ENCODE data around the gene WNT9A. TPM values are rescaled to one million over a fixed set of nuclear protein-coding genes. Genes with fewer than 3 reads are reported as not detected.
"Not testable (repeated sequence)": the region's sequence is repeated elsewhere in the genome, so short reads cannot be mapped to it uniquely, and the experiment has no call there.

WNT9A gene
- total RNA-seq, 1 experiment from 2014 or later: 9.5 TPM

DNA sequence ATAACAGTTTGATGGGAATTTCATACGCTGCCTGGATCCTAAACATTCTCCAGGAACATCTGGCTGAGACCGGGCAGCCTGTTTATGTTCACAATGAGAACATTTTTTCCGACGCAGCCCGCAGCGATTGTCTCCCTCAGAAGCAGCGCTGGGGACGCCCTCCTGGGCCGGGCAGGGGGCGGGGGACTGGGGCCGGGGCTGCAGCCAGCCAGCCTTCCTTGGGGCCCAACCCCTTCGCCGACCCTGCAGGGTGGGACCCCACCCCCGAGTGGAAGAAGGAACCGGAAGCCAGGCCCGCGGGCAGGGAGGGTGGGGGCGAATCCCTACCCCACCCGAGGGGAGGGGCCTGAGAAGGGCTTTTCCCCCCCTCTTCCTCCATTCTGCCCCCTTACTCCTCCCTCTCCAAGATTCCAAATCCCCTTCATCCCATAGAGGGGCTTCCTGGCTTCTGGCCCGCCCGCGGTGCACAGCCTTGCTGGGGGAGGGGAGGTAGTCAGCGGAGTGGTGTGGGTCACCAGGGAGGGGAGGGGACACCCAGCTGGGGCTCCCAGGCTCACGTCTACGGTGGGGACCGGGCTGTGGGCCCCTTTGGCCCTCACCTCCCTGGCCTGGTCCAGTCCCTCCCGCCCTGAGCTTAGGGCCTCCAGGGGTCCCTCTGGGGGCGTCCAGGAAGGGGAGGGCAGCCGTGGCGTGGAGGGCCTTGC is 60.6 kb downstream of the WNT9A start:
- peak; percentile 60 for DNase-seq (ENCODE audit: low read depth)

DNA sequence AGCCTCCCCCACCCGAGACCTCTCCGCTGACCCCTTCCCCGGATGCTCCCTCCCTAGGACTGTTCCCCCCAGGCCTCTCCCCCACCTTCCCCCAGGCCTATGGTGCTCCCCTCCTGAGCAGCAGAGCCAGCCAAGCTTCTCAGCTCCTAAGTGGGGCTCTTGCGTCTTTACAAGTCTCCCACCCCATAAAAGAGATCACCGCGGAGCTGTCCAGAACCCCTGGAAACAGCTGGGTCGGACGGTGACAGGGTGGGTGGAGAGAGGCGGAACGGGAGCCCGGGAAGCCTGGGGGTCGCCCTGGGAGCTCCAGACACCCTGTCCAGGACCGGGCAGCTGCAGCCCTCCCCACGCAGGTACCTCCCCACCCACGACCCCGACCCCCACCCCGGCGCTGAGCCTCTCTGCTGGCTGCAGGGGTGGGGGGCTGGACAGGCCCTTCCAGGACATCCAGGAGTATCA is 61.2 kb downstream of the WNT9A start:
- no peak for DNase-seq (ENCODE audit: low read depth)

DNA sequence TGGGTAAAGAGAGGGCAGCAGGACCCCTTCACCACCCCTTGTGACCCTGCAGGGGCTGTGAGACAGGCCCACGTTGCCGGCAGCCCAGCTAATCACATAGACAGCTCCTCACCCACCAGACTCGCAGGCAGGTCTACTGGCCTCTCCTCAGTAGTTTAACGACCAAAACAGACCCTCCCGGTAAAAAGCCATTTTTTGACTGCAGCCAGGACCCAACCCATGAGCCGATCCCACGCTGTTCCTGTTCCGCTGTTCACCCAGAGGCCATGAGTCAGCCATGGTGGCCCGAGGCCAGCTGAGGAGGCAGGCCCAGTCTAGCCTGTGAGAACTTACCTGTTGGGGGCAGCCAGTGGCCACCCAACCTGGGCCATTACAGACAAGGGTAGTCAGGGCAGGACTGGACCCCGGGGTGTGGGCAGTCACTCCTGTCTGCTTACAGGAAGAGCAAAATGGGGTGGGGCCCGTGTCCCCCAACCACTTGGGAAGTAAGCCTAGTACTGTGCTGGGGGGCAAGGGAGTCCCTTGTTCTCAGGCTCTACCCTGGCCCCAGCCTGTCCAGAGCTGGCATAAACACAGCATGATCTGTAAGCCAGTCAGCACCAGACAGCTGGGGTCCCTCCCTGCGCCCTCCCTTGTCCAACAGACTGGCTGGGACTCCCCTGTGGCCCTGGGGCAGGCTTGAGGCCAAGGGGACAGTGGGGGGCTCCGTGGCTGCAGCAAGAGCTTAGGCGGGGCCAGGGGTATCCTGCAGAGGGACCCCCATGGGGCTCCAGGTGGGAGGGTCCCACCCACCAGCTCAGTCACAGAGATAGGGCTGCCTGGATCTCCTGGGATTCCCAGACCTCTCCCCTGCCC is 61.9 kb downstream of the WNT9A start:
- DNase-seq (ENCODE audit: low read depth): peak; percentile 65

DNA sequence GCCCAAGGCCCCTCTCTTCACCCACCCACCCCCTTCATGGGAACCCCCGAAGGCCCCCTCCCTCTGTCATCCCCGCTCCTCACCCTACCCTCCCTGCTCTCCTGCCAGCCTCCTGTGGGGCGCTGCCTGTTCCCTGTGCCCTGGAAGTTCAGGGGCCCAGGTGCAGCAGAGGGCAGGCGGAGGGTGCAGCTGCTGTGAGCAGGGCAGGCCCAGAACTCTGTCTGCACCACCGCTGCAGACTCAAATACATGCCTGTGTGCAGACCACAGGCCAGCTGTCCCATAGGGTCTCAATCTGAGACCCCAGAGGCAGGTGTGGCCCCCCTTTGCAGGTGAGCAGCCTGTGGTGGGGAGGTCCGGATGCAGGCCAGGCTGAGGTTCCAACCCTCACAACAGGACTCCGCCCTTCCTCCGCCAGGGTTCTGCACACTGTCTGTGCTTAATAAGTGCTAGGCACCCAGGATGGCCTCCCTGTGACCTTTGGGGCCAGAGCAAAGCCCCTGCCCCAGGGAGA is 62.5 kb downstream of the WNT9A start:
- DNase-seq (ENCODE audit: low read depth): no peak

DNA sequence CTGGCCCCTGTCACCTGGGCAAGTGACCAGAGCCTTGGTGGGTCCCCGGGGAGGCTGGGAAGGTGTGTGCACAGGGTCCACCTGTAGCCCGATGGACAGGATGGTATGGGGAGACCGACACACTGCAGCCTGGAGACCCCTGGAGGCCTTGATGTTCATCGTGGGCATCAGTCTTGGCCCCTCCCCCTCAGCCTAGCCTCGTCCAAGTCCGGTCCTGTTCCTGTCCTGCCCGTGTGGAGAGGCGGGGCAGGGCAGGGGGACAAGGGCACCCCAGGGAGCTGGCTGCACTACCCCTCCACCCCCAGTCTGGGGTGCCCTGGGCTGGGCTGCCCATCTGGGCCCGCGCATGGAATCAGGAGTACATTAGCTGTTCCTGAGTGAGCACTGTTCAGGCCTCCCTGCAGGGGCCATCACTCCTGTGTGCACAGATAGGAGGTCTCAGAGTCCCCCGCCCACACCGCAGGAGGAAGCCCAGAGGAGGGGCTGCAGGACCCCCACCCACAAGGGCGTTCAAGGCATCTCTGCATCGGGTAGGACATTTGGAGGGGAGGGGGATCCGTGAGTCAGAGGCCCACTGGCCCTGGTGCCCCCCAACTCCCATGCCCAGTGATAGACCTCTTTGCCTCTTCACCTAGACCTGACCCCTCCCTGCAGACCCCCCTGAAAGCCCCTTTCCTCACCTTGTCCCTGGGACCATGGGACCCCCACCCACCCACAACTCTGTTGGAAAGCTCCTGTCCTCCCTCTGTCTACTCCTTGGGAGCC is 63.2 kb downstream of the WNT9A start:
- DNase-seq (ENCODE audit: low read depth): no peak

DNA sequence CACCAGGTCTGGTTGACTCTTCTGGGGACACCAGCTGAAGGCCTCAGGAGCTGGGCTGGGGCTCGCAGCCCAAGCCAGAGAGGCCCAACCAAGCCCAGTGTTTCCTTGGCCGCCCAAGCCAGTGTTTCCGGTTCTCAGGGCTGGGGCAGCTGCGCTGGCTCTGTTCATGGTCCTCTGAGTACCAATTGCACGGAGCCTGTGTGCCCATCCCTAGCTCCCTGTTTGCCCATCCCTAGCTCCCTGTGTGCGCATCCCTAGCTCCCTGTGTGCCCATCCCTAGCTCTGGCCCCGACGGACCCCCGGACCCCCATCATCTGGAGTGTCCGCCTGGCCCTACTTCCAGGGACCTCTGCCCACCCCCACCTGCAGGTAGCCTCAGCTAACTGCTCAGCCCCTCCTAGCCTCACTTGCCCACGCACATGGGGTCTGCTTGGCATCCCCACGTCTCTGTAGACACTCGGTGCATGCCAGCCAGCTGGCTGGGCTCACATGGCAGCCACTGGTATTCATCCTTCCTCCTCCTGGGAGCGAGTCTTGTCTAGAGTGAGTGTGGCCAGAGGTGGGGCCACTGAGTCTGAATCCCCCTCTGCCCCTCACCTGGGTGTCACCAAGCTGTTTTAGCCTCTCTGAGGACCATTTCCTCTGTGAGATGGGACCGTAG is 64.0 kb downstream of the WNT9A start:
- no peak for DNase-seq (ENCODE audit: low read depth)

DNA sequence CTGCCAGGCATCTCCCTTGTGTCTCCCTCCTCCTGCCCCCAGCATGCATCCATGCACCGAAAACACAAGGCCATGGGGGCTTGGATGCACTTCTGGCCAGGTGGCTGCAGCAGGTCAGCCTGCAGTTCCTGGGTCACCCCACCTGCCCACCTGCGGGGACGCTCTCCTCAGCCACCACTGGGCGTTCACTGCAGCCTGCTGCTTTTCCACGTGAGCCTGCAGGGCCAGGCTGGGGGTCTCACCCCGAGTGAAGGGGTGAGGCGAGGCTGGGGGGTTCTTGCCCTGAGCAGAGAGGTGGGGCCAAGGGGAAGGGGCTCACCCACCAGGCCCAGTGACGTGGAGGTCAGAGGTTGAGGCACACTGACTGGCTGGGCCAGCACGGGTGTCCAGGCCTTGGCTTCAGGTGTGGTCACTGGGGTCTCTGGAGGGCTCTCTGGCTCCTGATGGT is 64.6 kb downstream of the WNT9A start:
- no peak for DNase-seq (ENCODE audit: low read depth)

DNA sequence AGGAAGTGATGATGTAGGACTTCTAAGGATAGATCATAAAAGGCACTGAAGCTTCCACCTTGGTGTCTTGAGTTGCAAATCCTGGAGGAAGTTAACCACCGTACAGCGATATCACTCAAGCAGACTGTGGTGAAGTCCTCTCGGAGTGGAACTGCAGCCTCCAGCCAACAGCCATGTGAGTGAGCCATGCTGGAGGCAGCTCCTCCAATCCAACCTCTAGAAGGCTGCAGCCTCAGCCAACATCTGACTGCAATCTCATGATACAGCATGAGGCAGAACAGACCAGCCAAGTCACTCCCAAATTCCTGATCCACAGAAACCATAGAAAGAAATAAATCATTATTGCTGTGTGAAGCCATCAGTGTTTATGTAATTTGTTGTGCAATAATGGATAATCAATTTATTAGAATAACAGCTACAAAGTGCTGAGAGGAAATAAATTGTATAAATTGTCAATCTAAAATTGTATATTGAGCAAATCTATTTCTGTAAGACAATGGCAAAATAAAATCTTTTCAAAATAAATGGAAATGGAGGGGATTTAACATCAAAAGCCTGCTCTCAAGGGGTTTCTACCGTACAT is 67.3 kb downstream of the WNT9A start:
- no peak for DNase-seq (ENCODE audit: low read depth)

DNA sequence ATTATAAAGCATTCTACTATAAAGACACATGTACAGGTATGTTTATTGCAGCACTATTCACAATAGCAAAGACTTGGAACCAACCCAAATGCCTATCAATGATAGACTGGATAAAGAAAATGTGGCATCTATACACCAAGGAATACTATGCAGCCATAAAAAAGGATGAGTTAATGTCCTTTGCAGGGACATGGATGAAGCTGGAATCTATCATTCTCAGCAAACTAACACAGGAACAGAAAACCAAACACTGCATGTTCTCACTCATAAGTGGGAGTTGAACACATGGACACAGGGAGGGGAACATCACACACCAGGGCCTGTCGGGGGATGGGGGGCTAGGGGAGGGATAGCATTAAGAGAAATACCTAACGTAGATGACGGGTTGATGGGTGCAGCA is 69.9 kb downstream of the WNT9A start:
- DNase-seq (ENCODE audit: low read depth): not testable (repeated sequence)

DNA sequence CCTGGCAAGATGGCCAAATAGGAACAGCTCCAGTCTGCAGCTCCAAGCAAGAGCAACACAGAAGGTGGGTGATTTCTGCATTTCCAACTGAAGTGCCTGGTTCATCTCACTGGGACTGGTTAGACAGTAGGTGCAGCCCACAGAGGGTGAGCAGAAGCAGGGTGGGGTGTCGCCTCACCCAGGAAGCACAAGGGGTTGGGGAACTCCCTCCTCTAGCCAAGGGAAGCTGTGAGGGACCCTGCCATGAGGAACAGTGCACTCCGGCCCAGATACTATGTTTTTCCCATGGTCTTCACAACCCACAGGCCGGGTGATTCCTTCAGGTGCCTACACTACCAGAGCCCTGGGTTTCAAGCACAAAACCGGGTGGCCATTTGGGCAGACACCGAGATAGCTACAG is 75.8 kb downstream of the WNT9A start:
- not testable (repeated sequence) for DNase-seq (ENCODE audit: low read depth)

DNA sequence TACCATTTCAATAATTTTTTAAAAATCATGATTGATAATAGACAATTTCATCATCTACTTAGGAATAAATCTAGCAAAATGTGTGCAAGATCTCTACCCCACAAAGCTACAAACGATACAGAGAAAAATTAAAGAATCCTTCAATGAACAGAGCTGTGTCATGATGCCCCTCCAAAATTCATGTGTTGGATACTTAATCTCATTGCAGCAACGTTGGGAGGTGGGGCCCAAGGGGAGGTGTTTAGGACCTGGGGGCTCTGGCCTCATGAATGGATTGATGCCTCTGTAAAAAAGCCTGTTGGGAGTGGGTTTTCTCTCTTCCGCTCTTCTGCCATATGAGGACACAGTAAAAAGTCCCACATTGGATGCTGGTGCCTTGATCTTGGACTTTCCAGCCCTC is 77.4 kb downstream of the WNT9A start:
- DNase-seq (ENCODE audit: low read depth): no peak

DNA sequence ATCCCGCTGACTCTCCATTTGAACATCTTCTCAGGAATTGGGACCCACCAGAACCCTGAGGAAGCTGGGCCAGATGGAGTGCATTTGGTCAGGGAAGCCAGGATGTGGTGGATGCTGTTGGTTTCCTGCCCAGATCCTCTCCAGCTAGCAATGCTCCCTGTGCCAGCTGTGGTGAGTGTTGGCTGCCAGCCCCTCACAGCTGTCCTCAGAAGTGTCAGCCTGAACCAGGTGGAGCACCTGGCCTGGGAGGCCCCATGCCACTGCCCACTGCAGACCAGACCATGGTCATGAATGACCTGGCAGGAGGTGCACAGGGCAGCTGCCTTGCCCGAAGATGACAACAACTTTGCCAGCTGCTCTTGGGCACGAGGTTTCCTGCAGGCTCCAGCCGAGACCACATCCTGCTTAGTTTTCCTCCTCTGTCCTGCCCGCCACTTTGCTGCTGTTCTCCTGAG is 77.9 kb downstream of the WNT9A start:
- DNase-seq (ENCODE audit: low read depth): peak; percentile 99

DNA sequence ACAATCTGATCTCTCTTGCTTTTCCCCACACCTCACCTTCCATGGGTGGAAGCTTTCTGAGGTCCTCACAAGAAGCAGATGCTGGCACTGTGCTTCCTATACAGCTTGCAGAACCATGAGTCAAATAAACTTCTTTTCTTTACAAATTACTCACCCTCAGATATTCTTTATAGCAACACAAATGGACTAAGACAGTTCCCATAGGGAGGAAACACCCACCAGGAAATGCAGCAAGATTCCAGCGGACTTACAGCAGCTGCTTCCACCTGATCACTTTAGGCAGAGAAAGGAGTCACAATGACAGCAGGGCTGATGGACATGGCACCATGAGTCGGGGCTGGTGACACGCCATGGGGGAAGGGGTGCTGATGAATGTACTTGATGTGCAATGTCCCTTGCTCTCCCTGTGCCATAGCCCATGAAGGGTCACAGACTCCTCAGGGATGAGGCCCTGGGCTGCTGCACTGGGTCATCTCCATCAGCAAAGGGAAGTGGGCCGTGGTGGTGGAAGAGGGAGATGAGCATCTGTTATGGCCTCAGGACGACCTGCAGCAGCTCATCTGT is 78.4 kb downstream of the WNT9A start:
- peak; percentile 85 for DNase-seq (ENCODE audit: low read depth)

Other genes starting within 250 kb of the WNT9A start
- 10.9 and 12.1 TPM in 2 replicates for gene JMJD4, start 212.6 kb downstream of the WNT9A start, total RNA-seq (2014; rRNA removed; shearing (Covaris generic))
- gene SNAP47, start 212.5 kb downstream of the WNT9A start, total RNA-seq (2014; rRNA removed; shearing (Covaris generic)): 37.8 and 38.8 TPM in 2 replicates
- 0.20 TPM in 1 of 2 replicates, not detected in the other for gene PRSS38, start 132.3 kb downstream of the WNT9A start, total RNA-seq (2014; rRNA removed; shearing (Covaris generic))
- not detected in 2 replicates for gene WNT3A, start 59.1 kb upstream of the WNT9A start, total RNA-seq (2014; rRNA removed; shearing (Covaris generic))
- 163 and 218 TPM in 2 replicates for gene ARF1, start 134.8 kb upstream of the WNT9A start, total RNA-seq (2014; rRNA removed; shearing (Covaris generic))
- 7.8 and 8.6 TPM in 2 replicates for gene C1orf35, start 155.4 kb upstream of the WNT9A start, total RNA-seq (2014; rRNA removed; shearing (Covaris generic))
- 63.2 and 83.0 TPM in 2 replicates for gene MRPL55, start 161.4 kb upstream of the WNT9A start, total RNA-seq (2014; rRNA removed; shearing (Covaris generic))
- gene GUK1, start 192.3 kb upstream of the WNT9A start, total RNA-seq (2014; rRNA removed; shearing (Covaris generic)): 294 and 365 TPM in 2 replicates
- gene GJC2, start 202.0 kb upstream of the WNT9A start, total RNA-seq (2014; rRNA removed; shearing (Covaris generic)): 0.39 and 0.48 TPM in 2 replicates
- 0.60 and 1.1 TPM in 2 replicates for gene IBA57, start 217.9 kb upstream of the WNT9A start, total RNA-seq (2014; rRNA removed; shearing (Covaris generic))

Data from RPMI7951 (cell line).